Sigmoid colon (tissue), 4 donors: ENCODE data around the gene ADK.

Source experiments
- POLR2A ChIP-seq, 2 donors: fragments of 450-650 bp; IDR thresholded peaks; one replicate each; pipeline ENCODE4 v1.6.1; 2016; ENCODE audit warnings: antibody characterized with exemption in 2 of 2, mild to moderate bottlenecking in 2 of 2, moderate library complexity in 2 of 2
- POLR2AphosphoS5 ChIP-seq, 4 donors: sonication (generic); formaldehyde crosslinking; IDR thresholded peaks; one replicate each; pipeline ENCODE4 v1.6.1; 2017; ENCODE audit warnings: antibody characterized with exemption in 4 of 4
- TF ChIP-seq, protein P1 (sequence below), 4 experiments: fragments of 450-650 bp in 3 of 4; fragments of 200-600 bp in 1 of 4; IDR thresholded peaks; one replicate each; pipeline ENCODE4 v1.5.1; 2016 to 2019; ENCODE audit warnings: antibody characterized with exemption in 4 of 4, mild to moderate bottlenecking in 3 of 4, moderate library complexity in 2 of 4

DNA sequence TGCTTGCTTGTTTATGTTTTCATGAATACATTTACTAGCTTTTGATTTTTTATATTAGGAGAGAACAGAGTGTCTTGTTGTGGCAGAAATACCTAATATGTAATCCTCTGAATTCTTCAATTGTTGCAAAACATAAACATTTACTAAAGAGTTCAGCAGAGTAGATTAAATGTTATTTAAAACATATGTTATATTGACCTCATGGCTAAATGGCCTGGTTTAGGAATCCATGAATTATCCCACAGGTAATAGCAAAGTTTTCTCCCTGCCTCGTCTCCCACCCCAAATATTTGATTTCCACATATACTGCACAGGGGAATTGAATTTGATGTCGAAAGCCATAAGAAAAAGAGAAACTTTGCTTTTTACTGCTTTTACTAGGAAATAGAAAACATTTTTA lies 111.8 kb downstream of the ADK start:
- TF ChIP-seq POLR2AphosphoS5 (IDR thresholded peaks at IDR 0.05): no peak
- TF ChIP-seq, protein P1, sequence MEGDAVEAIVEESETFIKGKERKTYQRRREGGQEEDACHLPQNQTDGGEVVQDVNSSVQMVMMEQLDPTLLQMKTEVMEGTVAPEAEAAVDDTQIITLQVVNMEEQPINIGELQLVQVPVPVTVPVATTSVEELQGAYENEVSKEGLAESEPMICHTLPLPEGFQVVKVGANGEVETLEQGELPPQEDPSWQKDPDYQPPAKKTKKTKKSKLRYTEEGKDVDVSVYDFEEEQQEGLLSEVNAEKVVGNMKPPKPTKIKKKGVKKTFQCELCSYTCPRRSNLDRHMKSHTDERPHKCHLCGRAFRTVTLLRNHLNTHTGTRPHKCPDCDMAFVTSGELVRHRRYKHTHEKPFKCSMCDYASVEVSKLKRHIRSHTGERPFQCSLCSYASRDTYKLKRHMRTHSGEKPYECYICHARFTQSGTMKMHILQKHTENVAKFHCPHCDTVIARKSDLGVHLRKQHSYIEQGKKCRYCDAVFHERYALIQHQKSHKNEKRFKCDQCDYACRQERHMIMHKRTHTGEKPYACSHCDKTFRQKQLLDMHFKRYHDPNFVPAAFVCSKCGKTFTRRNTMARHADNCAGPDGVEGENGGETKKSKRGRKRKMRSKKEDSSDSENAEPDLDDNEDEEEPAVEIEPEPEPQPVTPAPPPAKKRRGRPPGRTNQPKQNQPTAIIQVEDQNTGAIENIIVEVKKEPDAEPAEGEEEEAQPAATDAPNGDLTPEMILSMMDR (IDR thresholded peaks at IDR 0.05): no peak
- no peak for TF ChIP-seq POLR2A (IDR thresholded peaks at IDR 0.05)
